HG03457 (cell line): ENCODE results near the gene SIT1.
"Not testable (repeated sequence)": the region's sequence is repeated elsewhere in the genome, so short reads cannot be mapped to it uniquely, and the experiment has no call there.

Experiments
- ATAC-seq: cut with Tn5 transposase; IDR thresholded peaks from one replicate; pipeline ENCODE4 v1.9.1; 2021; ENCODE audit warnings: moderate number of reproducible peaks; ENCODE audit not compliant: unreplicated experiment

The SIT1 gene

DNA sequence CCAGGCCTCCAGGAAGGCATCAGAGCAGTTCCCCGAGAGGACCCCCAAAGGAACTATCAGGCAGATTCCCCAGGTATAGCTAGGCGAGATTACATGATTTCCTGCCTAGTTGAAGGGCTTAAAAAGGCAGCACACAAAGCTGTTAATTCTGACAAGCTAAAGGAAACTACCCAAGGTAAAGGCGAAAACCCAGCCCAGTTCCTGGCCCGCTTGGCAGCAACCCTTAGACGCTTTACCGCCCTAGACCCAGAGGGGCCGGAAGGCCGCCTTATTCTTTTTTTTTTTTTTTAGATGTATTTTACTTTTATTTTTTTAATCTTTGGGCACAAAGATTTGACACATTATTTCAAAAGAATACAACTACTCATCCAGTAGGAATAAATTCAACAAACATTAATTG lies 12.0 kb downstream of the SIT1 start:
- not testable (repeated sequence) for ATAC-seq

DNA sequence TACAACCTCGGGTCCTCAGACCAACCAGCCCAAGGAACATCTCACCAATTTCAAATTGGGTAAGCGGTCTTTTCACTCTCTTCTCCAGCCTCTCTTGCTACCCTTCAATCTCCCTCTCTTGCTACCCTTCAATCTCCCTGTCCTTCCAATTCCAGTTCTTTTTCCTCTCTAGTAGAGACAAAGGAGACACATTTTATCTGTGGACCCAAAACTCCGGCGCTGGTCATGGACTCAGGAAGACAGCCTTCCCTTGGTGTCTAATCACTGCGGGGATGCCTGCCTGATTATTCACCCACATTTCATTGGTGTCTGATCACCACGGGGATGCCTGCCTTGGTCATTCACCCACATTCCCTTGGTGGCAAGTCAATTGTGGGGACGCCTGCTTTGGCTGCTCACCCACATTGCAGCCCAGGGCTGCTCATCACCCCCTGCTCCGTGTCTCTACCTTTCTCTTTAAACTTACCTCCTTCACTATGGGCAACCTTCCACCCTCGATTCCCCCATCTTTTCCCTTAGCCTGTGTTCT lies 13.2 kb downstream of the SIT1 start:
- ATAC-seq = not testable (repeated sequence)

DNA sequence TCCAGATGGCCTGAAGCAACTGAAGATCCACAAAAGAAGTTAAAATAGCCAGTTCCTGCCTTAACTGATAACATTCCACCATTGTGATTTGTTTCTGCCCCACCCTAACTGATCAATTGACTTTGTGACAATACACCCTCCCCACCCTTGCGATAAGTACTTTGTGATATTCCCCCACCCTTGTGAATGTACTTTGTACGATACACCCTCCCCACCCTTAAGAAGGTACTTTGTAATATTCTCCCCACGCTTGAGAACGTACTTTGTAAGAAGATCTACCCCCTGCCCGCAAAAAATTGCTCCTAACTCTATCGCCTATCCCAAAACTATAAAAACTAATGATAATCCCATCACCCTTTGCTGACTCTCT lies 13.9 kb downstream of the SIT1 start:
- not testable (repeated sequence) for ATAC-seq

DNA sequence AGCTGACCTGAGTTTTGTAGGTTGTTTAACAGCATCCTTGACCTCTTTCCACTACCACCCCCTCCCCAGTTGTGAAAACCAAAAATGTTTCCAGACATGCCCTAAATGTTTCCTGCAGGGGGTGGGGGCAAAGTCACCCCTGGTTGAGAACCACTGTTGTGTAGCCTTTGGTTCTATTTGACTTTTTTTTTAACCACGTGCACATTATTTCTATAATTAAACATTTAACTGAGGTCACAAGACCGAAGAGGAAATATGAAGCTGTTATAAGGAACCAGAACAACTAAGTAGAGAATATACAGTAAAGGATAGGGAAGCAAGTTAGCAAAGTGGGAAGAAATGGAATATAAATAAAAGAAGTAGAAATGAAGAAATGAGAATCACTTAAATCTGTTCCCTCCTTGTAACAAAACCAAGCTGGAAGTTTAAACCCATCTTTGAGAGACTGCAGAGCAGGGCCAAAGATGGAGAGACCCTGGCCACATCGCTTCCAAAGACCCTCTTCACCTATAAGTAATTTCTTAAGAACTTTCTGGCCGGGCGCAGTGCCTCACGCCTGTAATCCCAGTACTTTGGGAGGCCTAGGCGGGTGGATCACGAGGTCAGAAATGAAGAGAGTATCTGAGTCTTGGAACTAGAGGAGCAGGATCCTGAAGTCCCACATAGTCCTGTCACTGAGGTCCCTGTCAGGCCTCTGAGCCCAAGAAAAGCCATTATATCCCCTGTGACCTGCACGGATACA lies 14.4 kb downstream of the SIT1 start:
- ATAC-seq = no peak

DNA sequence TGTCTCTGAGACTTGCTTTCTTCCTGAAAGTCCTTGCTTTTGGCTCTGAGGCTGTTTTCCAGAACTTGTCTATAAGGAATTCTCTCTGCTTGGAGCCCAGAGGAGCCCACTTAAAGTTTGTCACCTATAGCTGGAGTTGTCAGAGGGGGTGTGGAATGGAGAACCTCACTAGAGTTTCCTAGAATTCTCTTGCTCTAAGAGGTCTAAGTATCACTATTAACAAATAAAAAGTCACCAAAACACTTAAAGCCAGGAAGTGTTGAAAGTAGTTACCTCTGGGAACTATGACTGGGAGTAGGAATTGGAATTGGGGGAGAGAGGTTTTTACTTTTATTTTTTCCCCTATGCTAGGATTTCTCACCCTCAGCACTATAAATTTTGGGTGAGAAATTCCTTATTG lies 15.0 kb downstream of the SIT1 start:
- ATAC-seq = no peak

DNA sequence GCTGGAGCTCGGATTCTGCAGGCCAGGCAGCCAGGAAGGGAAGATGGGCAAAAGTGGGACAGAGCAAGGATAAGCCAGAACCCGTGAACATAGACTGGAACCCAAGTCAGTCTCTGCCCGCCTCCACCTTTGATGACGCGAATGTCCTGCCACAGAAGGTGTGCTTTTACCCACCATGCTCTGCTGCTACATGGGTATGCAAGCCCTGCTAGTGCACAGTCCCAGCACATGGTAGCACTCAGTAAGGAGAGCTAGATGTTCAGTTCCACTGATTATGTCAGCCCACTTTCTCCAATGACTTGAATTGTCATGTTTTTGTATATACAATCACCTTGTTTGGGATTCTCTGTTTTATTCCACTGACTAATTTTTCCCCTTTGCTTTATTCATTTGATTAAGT lies 21.1 kb downstream of the SIT1 start:
- no peak for ATAC-seq

DNA sequence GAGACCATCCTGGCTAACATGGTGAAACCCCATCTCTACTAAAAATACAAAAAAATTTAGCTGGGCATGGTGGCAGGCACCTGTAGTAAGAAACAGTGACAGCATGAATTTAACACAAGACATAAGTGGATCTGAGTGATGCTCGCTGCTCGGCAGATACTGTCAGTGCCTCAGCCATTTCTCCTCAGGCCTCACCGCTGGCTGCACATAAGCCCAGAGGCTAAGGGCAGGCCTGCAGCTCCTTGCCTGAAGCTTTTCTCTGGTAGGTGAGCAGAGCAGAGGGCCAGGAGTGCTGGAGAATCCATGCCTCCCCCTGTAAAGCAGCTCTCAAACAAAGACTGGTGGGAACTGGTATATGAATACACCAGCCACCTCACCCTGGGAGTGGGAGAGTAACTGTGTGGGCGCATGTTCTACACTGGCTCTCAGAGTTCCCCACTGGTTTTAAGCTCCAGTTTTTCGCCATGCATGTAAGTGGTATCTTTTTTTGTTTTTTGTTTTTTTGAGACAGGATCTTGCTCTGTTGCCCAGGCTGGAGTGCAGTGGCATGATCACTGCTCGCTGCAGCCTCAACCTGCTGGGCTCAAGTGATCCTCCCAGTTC lies 22.2 kb downstream of the SIT1 start:
- ATAC-seq = no peak

DNA sequence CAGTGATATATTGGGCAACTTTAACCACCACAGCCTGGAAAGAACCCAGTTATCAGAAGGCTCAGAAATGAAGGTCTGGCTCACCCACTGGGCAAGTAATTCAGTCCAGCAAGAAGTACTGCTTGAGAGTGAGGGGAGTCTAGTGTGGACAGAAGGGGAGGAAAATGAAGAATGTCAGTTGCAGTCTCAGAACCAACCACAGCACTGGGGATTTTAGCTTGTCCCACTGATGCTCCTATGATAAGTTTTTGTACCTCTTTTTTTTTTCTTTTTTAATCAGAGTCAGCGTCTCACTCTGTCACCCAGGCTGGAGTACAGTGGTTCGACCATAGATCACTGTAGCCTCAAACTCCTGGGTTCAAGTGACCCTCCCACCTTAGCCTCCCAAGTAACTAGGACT lies 23.2 kb downstream of the SIT1 start:
- no peak for ATAC-seq

DNA sequence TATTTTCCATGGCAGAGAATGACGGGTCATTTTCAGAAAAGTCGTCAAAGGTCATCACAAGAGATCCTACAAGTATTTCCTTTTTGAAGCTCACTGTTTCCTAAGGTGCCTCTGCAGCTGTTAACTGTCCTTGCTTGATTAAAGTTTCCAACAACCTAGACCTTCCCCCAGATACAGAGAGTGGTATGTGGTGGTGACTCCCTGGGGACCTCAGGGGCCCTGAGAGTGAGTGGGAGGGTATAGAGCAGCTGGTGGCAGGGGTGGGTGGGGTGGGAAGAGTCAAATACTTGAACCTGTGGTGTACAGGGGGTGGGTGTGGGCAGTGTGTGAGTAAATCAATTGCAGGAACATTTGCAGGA lies 31.0 kb downstream of the SIT1 start:
- ATAC-seq = peak; percentile 47

DNA sequence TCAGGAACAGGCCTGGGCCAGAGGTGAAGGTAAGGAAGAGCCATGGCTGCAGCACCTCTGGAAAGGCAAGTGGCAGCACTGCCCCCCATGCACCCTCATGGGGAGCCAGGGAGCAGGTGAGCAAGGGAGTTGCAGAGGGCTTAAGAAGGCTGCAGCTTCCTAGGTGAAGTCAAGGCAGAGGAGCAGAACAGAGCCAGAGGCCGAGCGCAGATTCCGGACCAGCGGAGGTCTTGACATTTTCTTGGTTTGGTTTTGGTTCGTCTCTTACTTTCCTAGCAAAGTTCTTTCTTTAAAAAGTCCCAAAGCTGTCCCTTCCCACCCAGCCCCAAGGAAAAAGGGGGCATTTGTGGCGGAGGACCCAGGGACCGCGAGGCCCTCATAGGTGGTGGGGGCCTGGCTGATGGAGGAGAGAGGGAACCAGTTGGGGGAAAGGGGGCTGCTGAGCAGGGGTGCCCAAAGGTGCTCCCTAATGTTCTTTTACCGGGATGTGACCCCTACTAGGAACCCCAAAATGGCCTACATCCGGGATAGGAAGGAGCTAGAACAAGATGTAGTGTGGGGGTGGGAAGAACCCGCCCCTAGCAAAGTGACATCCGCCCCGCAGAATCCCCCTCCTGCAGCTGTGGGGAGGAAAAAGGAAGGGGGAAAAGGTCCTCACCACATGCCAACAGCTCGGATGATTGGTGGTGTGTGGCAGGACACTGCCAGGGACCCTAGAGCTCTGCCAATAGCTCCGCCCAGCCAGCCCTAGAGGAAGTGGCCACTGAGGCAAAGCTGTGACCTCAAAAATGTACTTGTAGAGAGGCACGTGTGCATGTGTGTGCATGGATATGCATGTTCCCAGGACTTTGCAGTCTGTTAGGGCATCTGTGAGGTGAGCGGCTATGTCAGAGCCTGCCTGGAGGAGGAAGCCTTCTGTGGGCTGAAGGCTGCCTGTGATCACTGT lies 31.6 kb downstream of the SIT1 start:
- ATAC-seq = peak; percentile 42

DNA sequence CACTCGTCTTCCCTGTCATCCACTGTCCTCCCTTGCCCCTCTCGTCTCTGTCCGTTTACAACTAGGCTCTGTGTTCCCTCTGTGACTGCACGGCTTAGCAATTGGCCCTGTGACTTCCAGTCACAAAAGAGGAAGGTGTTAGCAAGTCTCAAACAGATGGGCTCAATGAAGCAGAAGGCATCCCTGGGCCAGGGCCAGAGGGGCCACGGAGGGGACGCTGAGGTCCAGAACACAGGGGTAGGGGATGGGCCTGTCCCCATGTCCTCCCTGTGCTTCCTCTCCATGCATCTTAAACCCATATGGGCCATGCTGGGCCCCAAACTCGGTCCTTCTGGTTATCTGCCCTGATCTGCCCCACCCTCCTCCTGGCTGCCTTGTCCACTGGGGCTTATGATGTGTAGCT lies 32.4 kb downstream of the SIT1 start, which contains the start of gene CD72:
Gene CD72, minus strand, starts transcription at position 89 of the 403 bp plus-strand sequence. CDS start 110 bp downstream, outside the sequence.
- no peak for ATAC-seq

DNA sequence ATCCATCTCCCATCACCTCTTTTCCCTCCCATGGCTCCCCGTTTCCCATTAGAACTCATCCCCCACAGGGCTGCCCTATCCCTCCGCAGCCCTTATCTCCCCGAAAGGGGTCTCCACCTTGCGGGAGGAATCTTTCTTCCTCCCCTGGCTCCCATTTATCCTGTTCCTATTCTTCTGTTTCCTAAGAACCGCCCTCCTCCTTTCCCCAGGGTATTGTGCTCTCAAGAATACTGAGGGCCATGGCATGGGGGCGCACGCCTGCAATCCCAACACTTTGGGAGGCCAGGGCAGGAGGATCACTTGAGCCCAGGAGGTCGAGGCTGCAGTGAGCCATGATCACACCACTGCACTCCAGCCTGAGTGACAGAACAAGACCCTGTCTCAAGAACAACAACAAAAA lies 33.2 kb downstream of the SIT1 start:
- no peak for ATAC-seq

DNA sequence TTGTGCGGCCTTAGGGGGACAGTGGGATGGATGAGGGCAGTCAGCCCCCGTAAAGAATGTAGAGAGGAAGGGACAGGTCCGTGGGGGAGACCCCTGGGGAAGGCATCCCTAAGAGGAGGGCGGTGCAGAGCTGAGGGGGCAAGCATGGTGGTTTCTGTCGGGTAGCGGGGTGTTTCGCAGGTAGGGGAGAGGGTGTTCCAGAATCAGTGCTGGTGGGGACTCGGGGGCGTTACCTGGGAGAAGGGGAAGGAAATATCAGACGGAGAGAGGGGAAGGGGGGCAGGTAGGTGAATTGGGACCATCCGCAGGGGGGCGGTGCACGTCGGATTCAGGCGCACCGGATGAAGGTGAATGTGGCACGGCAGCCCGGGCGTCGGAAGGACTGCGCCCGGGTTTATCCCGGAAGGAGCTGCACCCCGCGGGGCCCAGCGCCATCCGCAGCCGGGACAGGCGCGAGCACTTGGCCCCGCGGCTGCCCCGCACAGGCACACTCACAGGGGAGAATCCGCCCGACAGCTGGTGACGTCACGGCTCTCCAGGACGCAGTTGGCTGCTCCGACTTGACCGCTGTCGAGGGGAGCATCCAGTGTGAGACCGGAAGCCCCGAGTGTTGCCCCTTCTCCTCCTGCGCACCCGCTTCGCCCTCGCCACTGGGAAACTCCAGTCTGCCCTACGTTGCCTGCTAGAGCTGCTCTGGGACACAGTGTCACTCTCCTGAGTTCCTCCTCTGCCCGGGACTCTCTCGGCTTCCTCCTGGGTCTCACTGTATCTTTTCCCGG lies 33.9 kb downstream of the SIT1 start:
- ATAC-seq = no peak

DNA sequence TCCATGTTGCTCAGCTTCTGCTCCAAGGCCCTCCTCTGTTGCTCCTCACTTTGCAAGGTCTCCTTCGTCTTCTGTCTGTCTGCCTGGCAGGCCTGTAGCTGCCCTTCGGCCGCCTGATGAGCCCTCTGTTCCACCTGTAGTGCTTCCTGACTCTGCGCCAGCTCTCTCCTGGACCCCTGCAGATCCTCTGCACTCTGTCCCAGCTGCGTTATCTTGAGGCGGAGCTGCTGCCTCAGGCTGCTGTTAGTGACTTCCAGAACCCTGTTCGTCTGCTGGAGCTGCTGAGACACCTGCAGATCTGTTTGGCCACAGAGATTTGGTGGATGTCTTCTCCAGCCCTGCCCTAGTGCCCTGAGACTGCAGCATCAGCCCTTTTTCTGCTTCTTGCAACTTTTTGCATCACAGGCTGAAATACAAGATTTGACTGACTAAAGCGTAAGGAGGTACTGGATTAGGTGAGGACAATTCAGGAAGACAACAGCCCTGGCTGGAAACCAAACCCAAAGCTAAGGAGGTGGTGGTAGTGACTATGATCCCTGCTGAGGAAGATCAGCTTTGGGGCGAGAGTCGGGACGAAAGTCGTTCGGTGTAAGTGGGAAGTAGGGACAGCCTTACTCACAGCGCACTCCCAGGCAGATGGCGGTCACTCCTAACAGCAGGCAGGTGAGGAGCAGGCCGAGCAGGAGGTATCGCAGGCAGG lies 34.6 kb downstream of the SIT1 start:
- ATAC-seq = no peak

DNA sequence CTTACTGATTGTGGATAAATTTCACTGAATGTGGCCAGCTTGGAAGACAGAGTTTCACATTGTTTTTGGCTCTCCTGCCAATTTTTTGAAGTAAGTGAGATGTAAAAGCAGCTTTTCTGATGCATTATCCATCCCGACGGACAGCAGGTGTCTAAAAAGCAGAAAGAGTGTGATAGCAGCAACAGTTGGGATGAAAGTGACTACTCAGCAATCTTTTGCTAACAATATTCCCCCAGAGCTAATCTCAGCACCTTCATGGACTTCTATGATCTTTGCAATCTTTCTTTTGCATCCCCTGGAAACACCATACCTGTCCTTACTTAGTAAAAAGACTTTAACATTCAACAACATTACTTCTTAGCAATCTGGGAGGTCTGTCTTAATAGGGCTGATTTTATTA lies 37.9 kb downstream of the SIT1 start:
- no peak for ATAC-seq

DNA sequence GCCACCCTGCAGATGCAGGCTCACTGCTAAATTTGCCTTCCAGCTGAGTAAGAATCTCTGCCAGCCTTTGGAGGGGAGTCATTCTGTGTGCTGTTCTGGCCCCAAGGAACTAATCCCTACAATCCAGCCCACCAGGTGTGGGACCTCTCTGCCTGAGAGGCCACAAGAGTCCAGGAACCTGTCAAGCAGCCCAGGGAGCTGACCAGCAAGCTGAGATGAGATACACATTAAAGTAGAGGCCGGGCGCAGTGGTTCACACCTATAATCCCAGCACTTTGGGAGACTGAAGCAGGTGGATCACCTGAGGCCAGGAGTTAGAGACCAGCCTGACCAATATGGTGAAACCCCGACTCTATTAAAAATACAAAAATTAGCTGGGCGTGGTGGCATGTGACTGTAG lies 38.7 kb downstream of the SIT1 start:
- not testable (repeated sequence) for ATAC-seq

DNA sequence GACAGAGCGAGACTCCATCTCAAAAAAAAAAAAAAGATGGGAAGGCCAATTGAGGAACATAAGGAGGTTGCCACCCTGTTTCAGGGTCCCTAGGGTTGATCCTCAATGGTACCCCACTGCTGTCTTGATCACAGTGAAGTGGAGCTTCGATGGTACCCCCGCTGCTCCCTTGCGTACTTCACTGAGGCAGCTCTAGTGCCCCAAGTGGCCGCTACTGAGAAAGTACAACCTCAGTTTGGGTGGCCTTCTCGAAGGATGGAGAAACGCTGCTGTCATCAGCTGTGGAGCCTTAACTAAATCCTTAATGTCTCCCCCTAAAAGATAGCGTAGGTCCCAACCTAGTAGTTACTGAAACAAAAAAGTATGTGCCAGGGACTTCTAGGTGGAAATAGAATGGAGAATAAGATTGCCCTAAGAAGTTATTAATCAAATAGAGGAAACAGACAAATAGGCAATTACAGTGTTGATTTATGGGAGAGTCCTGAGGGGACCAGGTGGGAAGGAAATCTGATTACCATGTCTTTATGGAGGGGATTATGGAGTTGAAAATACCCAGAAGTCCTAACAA lies 39.4 kb downstream of the SIT1 start:
- ATAC-seq = no peak

DNA sequence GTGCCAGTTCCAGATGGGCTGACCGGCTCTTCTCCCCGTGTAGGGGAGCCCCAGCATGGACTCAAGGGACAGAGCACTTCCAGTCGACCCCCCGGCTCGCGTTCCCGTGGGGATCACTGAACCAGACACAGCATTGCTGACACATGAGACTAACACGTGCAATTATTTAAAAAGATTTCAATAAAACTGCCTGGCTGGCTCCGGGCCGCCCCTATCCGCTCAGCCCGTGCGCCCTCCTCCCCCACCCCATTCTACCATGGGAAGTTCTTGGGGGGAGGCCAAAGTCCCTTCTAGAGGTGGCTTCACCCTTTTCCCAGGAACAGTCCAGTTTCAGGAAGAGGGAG lies 40.9 kb downstream of the SIT1 start:
- ATAC-seq = no peak

DNA sequence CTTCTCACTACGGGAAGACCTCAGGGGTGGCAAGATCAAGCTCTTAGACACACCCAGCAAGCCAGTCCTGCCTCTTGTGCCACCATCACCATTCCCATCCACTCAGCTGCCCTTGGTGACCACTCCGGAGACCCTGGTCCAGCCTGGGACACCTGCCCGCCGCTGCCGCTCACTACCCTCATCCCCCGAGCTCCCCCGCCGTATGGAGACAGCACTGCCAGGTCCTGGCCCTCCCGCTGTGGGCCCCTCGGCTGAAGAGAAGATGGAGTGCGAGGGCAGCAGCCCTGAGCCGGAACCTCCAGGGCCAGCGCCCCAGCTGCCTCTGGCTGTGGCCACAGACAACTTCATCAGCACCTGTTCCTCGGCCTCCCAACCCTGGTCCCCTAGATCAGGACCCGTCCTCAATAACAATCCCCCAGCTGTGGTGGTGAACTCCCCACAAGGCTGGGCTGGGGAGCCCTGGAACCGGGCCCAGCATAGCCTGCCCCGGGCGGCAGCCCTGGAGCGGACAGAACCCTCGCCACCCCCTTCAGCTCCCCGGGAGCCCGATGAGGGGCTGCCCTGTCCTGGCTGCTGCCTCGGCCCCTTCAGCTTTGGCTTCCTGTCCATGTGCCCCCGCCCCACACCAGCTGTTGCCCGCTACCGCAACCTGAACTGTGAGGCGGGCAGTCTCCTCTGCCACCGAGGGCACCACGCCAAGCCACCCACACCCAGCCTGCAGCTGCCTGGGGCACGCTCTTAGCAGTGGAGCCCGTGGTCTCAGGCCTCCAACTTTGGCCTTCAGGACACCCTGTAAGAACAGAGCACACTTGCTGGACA lies 41.5 kb downstream of the SIT1 start:
- no peak for ATAC-seq
